ENCODE data around the gene ARHGAP15.

ARHGAP15 gene

GRCh38 chr2:143545059-143545948 is 416.1 kb downstream of the ARHGAP15 start:
- no peaks in the 10 kb centered on the region for H3K9me3 ChIP-seq
- no peaks in the 10 kb centered on the region for H3K36me3 ChIP-seq
- no peak overlapping the region for H3K4me3 ChIP-seq (ENCODE audit: low read depth, low read length)
- no peaks in the 10 kb centered on the region for H3K27me3 ChIP-seq
- H3K4me1 ChIP-seq = no peaks in the 10 kb centered on the region
- no peak for DNase-seq
- no peak for TF ChIP-seq CTCF (IDR thresholded peaks at IDR 0.05; ENCODE audit: low read depth, low read length)

- Histone ChIP-seq H3K9me3 (no peaks in the 10 kb centered on the region), H3K27me3 (no peaks in the 10 kb centered on the region), H3K36me3 (no peaks in the 10 kb centered on the region), H3K4me1 (no peaks in the 10 kb centered on the region), H3K4me3 (ENCODE audit: low read depth, low read length) (no peak overlapping the region)
- TF ChIP-seq CTCF (IDR thresholded peaks at IDR 0.05; ENCODE audit: low read depth, low read length) = no peak
- no peak for DNase-seq
Measured at GRCh38 chr2:143545949-143546255, 416.7 kb downstream of the ARHGAP15 start.

GRCh38 chr2:143548032-143548431 is 418.8 kb downstream of the ARHGAP15 start:
- Histone ChIP-seq H3K27me3 (no peaks in the 10 kb centered on the region), H3K4me1 (no peaks in the 10 kb centered on the region), H3K36me3 (no peaks in the 10 kb centered on the region), H3K9me3 (no peaks in the 10 kb centered on the region), H3K4me3 (ENCODE audit: low read depth, low read length) (no peak overlapping the region)
- no peak for TF ChIP-seq CTCF (IDR thresholded peaks at IDR 0.05; ENCODE audit: low read depth, low read length)
- no peak for DNase-seq

GRCh38 chr2:143550500-143550899 is 421.3 kb downstream of the ARHGAP15 start:
- no peaks in the 10 kb centered on the region for H3K9me3 ChIP-seq

GRCh38 chr2:143551971-143552650 is 422.9 kb downstream of the ARHGAP15 start:
- Histone ChIP-seq H3K4me1 (no peaks in the 10 kb centered on the region), H3K4me3 (ENCODE audit: low read depth, low read length) (no peak overlapping the region), H3K27me3 (no peaks in the 10 kb centered on the region), H3K9me3 (no peaks in the 10 kb centered on the region), H3K36me3 (no peaks in the 10 kb centered on the region)
- no peak for TF ChIP-seq CTCF (IDR thresholded peaks at IDR 0.05; ENCODE audit: low read depth, low read length)
- no peak for DNase-seq

More at GRCh38 chr2:143550500-143550899, 421.3 kb downstream of the ARHGAP15 start:
- no peaks in the 10 kb centered on the region for H3K36me3 ChIP-seq
- TF ChIP-seq CTCF (IDR thresholded peaks at IDR 0.05; ENCODE audit: low read depth, low read length) = no peak
- H3K4me3 ChIP-seq (ENCODE audit: low read depth, low read length) = no peak overlapping the region
- H3K4me1 ChIP-seq = no peaks in the 10 kb centered on the region
- H3K27me3 ChIP-seq = no peaks in the 10 kb centered on the region
- no peak for DNase-seq

- no peak for TF ChIP-seq CTCF (IDR thresholded peaks at IDR 0.05; ENCODE audit: low read depth, low read length)
- H3K36me3 ChIP-seq = no peaks in the 10 kb centered on the region
- no peaks in the 10 kb centered on the region for H3K9me3 ChIP-seq
- DNase-seq = no peak
- H3K27me3 ChIP-seq = no peaks in the 10 kb centered on the region
- no peaks in the 10 kb centered on the region for H3K4me1 ChIP-seq
- no peak overlapping the region for H3K4me3 ChIP-seq (ENCODE audit: low read depth, low read length)
Measured at GRCh38 chr2:143553261-143553660, 424.0 kb downstream of the ARHGAP15 start.
